ENCODE data around the gene PRR3. TPM values are rescaled to one million over a fixed set of nuclear protein-coding genes. Genes with fewer than 3 reads are reported as not detected.

The PRR3 gene
- total and polyA plus RNA-seq, 2 of the 13 experiments (the other 11 are each of a cell fraction or from before 2014, with no cell fraction given) = 14.6 to 21.2 TPM

DNA sequence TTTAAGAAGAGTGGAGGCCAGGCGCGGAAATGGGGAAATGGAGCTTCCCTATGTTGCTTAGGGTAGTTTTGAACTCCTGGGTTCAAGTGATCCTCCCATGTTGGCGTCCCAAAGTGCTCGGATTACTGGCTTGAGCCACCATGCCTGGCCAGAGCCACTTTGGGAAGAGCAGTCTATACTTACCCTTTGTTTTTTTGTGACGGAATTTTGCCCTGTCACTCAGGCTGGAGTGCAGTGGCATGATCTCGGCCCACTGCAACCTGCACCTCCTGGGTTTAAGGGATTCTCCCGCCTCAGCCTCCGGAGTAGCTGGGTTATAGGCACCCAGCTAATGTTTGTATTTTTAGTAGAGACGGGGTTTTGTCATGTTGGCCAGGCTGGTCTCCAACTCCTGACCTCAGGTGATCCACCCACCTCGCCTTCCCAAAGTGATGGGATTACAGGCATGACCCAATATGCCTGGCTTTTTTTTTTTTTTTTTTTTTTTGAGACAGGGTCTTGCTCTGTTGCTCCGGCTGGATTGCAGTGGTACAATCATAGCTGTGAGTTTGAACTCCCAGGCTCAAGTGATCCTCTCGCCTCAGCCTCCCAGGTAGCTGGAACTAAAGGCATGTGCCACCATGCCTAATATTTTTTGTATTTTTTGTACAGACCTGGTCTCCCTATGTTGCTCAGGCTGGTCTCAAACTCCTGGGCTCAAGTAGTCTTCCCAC lies 42.0 kb downstream of the PRR3 start (continued):
- no peak for TF ChIP-seq UBTF (CRISPR knock-in tag; IDR thresholded peaks at IDR 0.05)
- TF ChIP-seq HOXA5 (CRISPR knock-in tag; IDR thresholded peaks at IDR 0.05) = 0 out of 2 replicates have a peak, but pooled peaks have one; percentile 5
- TF ChIP-seq ISL2 (CRISPR knock-in tag; IDR thresholded peaks at IDR 0.05) = no peak
- no peak for TF ChIP-seq ZNF431 (CRISPR knock-in tag; IDR thresholded peaks at IDR 0.05; ENCODE audit: borderline replicate concordance, low read depth)

GRCh38 chr6:30599625-30600324 lies 42.7 kb downstream of the PRR3 start:
- Histone ChIP-seq H3K9me3 (ENCODE audit: low read length) (no peaks in the 10 kb centered on the region), H3K27me3 (ENCODE audit: control insufficient read depth in 1 of 2, insufficient read depth in 2 of 2, low read length in 2 of 2) (no peaks in the 10 kb centered on the region), H3K4me1 (ENCODE audit: insufficient read depth, low read length) (no peaks in the 10 kb centered on the region), H3K9ac (ENCODE audit: insufficient read depth, low read depth, low read length) (no peak overlapping the region), H3K4me3 (replicated peaks in 1 of 3; ENCODE audit: insufficient read depth in 1 of 3, low read depth in 2 of 3, low read length in 3 of 3) (no peak overlapping the region), H4K20me1 (ENCODE audit: insufficient read depth, low read length) (no peaks in the 10 kb centered on the region), H2AFZ (ENCODE audit: low read length) (no peak overlapping the region), H3K27ac (ENCODE audit: extremely low read length, insufficient read depth, low read length) (no peak overlapping the region), H3K79me2 (ENCODE audit: insufficient read depth, low read length) (no peaks in the 10 kb centered on the region), H3K4me2 (ENCODE audit: low read depth, low read length) (no peak overlapping the region), H3K36me3 (replicated peaks in 1 of 2; ENCODE audit: control insufficient read depth in 1 of 2, insufficient read depth in 2 of 2, low read length in 2 of 2) (peaks cover 33 to 40% of the 10 kb centered on the region in 2 experiments)
- ATAC-seq (no peak), FAIRE-seq (no peak), DNase-seq (ENCODE audit: low spot score) (no peak)
- intact Hi-C loops (cut with micrococcal nuclease; ENCODE audit: unreplicated experiment) (no loop called here), in situ Hi-C loops (cut with HindIII; ENCODE audit: extremely low pct_ligation_motif_present, low pct_unique_long_range_greater_than_20kb) (loop anchor here (5.0 kb wide), 1 partner anchor 117 kb away; no protein-coding TSS in a partner anchor)
- 97% methylated on average over 13 of the region's 13 CpGs for WGBS (ENCODE audit: low lambda C conversion rate)
- peak; percentile 59; the same call in 1 of the 2 replicates for TF ChIP-seq ZBTB33 (CRISPR knock-in tag; IDR thresholded peaks at IDR 0.05)
- peak in 1 of 2 experiments; percentile 43; a peak in 1 of 4 replicates for TF ChIP-seq POLR2A (IDR thresholded peaks at IDR 0.05; ENCODE audit: insufficient read depth in 1 of 2, low read depth in 2 of 2, low read length in 2 of 2)
- no peak for TF ChIP-seq ONECUT2 (CRISPR knock-in tag; IDR thresholded peaks at IDR 0.05)
- TF ChIP-seq POLR2G (IDR thresholded peaks at IDR 0.05; ENCODE audit: low read depth, low read length) = peak; percentile 58
- TF ChIP-seq POLR2AphosphoS5 (IDR thresholded peaks at IDR 0.05; ENCODE audit: low read depth, low read length) = peak; percentile 7; the same call in 1 of the 2 replicates
- BruUV-seq (replicated peaks) = no TSS peak
- POLR2A ChIA-PET = interaction anchor here (0.6 to 10.8 kb wide), 12 partner anchors 9 to 201 kb away, joined by 3 to 172 read pairs (median 5); partner anchors contain the start of genes ABCF1 and DHX16
- CTCF ChIA-PET (ENCODE audit: low intra/inter-chr PET ratio, low total read pairs) = no interaction called here
